ENCODE measurements around the gene CIDEB.

CIDEB gene

DNA sequence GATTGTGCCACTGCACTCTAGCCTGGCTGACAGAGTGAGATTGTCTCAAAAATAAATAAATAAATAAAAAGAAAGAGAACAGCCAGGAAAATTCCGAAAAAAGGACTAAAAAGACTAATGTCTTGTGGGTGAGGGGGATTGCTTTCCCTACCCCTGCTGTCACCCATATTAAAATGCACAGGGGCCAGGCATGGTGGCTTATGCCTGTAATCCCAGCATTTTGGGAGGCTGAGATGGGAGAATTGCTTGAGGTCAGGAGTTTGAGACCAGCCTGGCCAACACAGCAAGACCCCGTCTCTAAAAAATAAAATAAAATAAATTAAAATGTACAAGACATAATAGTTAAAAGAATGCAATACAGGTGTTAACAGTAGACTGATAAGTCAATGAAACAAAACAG is 14.3 kb downstream of the CIDEB start:
- Histone ChIP-seq H3K9me3 (ENCODE audit: control insufficient read depth in 5 of 5, low read length in 5 of 5) (no peaks in the 10 kb centered on the region), H3K4me3 (ENCODE audit: low read depth in 1 of 5, low read length in 5 of 5) (no peak overlapping the region), H3K27me3 (ENCODE audit: control insufficient read depth in 5 of 5, insufficient read depth in 4 of 5, low read length in 5 of 5) (no peaks in the 10 kb centered on the region), H3K4me1 (ENCODE audit: control insufficient read depth in 5 of 5, insufficient read depth in 5 of 5, low read length in 5 of 5) (peaks cover 3 to 16% (median 9%) of the 10 kb centered on the region in 5 donors), H3K27ac (ENCODE audit: low read depth, low read length) (no peak overlapping the region), H3K9ac (ENCODE audit: low read length in 5 of 5) (no peak overlapping the region), H3K36me3 (ENCODE audit: control insufficient read depth in 5 of 5, insufficient read depth in 5 of 5, low read length in 5 of 5) (peaks cover 0 to 55% (median 49%) of the 10 kb centered on the region in 5 donors)

DNA sequence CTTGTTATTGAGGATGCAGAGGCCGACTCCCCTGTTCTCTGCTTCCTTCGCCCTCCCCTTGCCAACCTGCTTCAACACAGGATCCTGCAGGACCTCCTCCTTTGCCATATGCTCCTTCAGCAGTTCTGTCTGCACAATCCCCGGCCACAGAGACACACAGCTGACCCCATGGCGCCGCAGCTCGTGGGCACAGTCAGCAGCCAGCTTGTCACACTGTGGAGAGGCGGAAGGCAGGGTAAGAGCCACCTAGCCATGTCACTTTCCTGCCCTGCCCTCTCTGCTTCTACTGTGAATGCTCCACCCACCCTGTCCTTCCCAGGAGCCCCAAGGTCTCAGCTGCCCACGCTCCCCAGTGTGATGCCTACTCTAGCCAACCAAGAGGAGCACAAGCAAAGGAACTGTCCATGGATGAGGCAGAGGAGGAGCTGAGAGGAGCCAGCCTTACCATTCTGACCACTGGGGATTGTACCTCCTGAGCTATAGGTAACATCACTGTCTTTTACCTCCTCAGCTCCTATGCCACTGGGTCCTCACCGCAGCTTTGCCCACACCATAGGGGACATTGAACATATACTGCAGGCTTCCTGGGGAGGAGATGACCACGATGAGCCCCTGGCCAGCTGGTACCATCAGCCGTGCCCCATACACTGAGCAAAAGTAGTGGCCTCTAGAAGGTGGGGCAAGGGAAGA is 15.5 kb downstream of the CIDEB start:
- peaks cover 3 to 10% (median 7%) of the 10 kb centered on the region in 5 donors for H3K4me1 ChIP-seq (ENCODE audit: control insufficient read depth in 5 of 5, insufficient read depth in 5 of 5, low read length in 5 of 5)
- H3K4me3 ChIP-seq (ENCODE audit: low read depth in 1 of 5, low read length in 5 of 5) = no peak overlapping the region
- H3K27ac ChIP-seq (ENCODE audit: low read depth, low read length) = no peak overlapping the region
- H3K36me3 ChIP-seq (ENCODE audit: control insufficient read depth in 5 of 5, insufficient read depth in 5 of 5, low read length in 5 of 5) = peaks cover 0 to 55% (median 49%) of the 10 kb centered on the region in 5 donors
- H3K9me3 ChIP-seq (ENCODE audit: control insufficient read depth in 5 of 5, low read length in 5 of 5) = no peaks in the 10 kb centered on the region
- no peak overlapping the region for H3K9ac ChIP-seq (ENCODE audit: low read length in 5 of 5)
- no peaks in the 10 kb centered on the region for H3K27me3 ChIP-seq (ENCODE audit: control insufficient read depth in 5 of 5, insufficient read depth in 4 of 5, low read length in 5 of 5)

DNA sequence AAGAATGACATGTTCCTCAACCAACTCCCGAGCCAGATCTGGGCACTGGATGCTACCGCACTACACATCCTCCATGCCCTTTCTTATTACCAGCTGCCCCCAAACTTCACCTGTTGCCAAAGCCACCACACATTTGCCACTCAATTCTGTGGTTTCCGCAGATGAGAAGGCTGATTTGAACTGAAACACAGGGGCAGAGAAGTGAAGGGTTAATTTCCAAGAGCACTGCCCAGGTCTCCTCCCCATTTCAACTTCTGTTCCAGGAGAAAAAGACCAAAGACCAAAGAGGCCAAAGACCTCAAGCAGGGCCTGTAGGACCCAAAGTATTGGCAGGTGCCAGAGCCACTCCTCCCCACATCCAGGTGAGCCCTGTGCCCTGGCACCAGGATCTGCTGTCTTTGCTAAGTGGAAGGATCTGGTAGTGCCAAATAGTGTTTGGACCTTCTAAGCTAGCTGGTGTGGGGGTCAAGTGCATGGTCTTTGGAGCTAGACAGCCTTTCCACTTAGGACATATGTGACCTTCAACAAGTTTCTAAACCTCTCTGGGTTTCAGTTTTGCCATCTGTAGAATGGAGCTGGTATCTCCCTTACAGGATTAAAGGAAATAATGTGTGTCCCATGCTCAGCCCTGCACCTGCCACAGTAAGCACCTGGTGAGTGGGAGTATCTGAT is 16.2 kb downstream of the CIDEB start:
- peaks cover 0 to 53% (median 49%) of the 10 kb centered on the region in 5 donors for H3K36me3 ChIP-seq (ENCODE audit: control insufficient read depth in 5 of 5, insufficient read depth in 5 of 5, low read length in 5 of 5)

DNA sequence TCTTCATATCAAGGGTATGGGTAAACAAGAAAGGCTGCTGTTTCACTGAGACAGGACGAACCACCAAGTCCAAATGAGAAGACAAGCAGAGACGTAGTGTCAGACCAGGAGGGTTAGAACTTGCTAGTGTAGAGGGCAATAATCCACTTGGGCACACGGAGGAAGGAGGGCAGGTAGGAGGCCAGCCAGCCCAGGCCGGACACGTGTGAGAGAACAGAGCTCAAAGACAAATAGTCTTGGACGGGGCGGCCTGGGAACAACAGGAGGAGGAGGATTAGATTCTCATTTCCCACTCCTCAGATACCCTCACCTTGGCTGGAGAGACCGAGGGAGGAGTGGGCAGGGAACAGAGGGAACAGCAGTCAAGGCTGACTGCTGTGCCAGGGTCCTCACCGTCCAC is 17.0 kb downstream of the CIDEB start:
- no peaks in the 10 kb centered on the region for H3K9me3 ChIP-seq (ENCODE audit: control insufficient read depth in 5 of 5, low read length in 5 of 5)
- H3K4me3 ChIP-seq (ENCODE audit: low read depth in 1 of 5, low read length in 5 of 5) = no peak overlapping the region
- no peak overlapping the region for H3K9ac ChIP-seq (ENCODE audit: low read length in 5 of 5)
- H3K27me3 ChIP-seq (ENCODE audit: control insufficient read depth in 5 of 5, insufficient read depth in 4 of 5, low read length in 5 of 5) = no peaks in the 10 kb centered on the region
- H3K27ac ChIP-seq (ENCODE audit: low read depth, low read length) = no peak overlapping the region
- no peaks in the 10 kb centered on the region for H3K4me1 ChIP-seq (ENCODE audit: control insufficient read depth in 5 of 5, insufficient read depth in 5 of 5, low read length in 5 of 5)
- peaks cover 0 to 45% (median 42%) of the 10 kb centered on the region in 5 donors for H3K36me3 ChIP-seq (ENCODE audit: control insufficient read depth in 5 of 5, insufficient read depth in 5 of 5, low read length in 5 of 5)

More for the DNA sequence above, 16.2 kb downstream of the CIDEB start:
- Histone ChIP-seq H3K4me1 (ENCODE audit: control insufficient read depth in 5 of 5, insufficient read depth in 5 of 5, low read length in 5 of 5) (peaks cover under 1 to 3% (median 3%) of the 10 kb centered on the region in 5 donors), H3K4me3 (ENCODE audit: low read depth in 1 of 5, low read length in 5 of 5) (no peak overlapping the region), H3K27ac (ENCODE audit: low read depth, low read length) (no peak overlapping the region), H3K9me3 (ENCODE audit: control insufficient read depth in 5 of 5, low read length in 5 of 5) (no peaks in the 10 kb centered on the region), H3K9ac (ENCODE audit: low read length in 5 of 5) (no peak overlapping the region), H3K27me3 (ENCODE audit: control insufficient read depth in 5 of 5, insufficient read depth in 4 of 5, low read length in 5 of 5) (no peaks in the 10 kb centered on the region)

DNA sequence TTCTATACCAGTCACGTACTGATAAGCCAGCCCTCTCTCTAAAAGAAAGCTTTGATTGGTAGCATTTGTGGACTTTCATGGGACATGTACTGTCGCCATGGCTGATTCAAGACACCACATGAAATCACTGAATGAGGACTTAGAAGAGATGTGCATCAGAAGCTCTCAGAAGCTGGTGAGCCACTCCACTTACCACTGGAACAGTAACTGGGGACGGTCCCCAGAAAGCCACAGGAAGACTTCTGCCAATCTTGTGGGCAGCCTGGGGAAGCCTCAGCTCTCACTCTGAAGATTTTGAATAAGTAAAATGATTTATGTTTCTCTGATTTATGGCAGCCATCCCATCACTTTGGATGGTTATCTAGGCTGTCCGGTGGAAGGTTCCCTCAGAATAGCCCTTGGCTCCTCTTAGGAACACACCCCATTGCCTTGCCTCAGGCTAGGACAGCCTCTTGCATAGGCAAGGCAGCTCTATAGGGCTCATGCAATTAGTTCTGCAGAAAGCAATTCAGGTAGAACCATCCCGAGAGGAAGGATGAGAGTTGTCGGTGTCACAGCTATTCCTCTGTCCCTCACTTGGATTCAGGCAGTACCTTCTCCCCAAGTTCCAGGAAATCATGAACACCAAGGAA is 18.0 kb downstream of the CIDEB start:
- H3K9ac ChIP-seq (ENCODE audit: low read length in 5 of 5) = no peak overlapping the region
- peaks cover 0 to 39% (median 36%) of the 10 kb centered on the region in 5 donors for H3K36me3 ChIP-seq (ENCODE audit: control insufficient read depth in 5 of 5, insufficient read depth in 5 of 5, low read length in 5 of 5)
- H3K4me1 ChIP-seq (ENCODE audit: control insufficient read depth in 5 of 5, insufficient read depth in 5 of 5, low read length in 5 of 5) = peaks cover 0 to 5% (median 1%) of the 10 kb centered on the region in 5 donors
- H3K9me3 ChIP-seq (ENCODE audit: control insufficient read depth in 5 of 5, low read length in 5 of 5) = no peaks in the 10 kb centered on the region
- H3K27me3 ChIP-seq (ENCODE audit: control insufficient read depth in 5 of 5, insufficient read depth in 4 of 5, low read length in 5 of 5) = no peaks in the 10 kb centered on the region
- H3K4me3 ChIP-seq (ENCODE audit: low read depth in 1 of 5, low read length in 5 of 5) = no peak overlapping the region
- H3K27ac ChIP-seq (ENCODE audit: low read depth, low read length) = no peak overlapping the region

DNA sequence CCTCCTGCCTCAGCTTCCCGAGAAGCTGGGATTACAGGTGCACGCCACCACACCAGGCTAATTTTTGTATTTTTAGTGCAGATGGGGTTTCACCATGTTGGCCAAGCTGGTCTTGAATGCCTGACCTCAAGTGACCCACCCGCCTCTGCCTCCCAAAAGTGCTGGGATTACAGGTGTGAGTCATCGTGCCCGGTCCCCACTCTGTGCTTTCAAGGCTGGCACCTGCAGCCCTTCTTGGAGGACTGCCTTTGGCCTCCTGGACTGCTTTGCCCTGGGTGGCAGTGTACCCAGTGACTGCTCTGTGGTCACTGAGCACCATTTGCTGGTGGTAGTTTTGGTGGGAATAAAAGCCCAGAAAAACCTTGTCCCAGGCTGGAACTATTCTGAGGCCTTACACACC is 20.8 kb downstream of the CIDEB start:
- Histone ChIP-seq H3K9ac (ENCODE audit: low read length in 5 of 5) (no peak overlapping the region), H3K27me3 (ENCODE audit: control insufficient read depth in 5 of 5, insufficient read depth in 4 of 5, low read length in 5 of 5) (no peaks in the 10 kb centered on the region), H3K9me3 (ENCODE audit: control insufficient read depth in 5 of 5, low read length in 5 of 5) (no peaks in the 10 kb centered on the region), H3K4me1 (ENCODE audit: control insufficient read depth in 5 of 5, insufficient read depth in 5 of 5, low read length in 5 of 5) (peaks cover 0 to 24% (median 21%) of the 10 kb centered on the region in 5 donors), H3K36me3 (ENCODE audit: control insufficient read depth in 5 of 5, insufficient read depth in 5 of 5, low read length in 5 of 5) (peaks cover 0 to 28% (median 28%) of the 10 kb centered on the region in 5 donors), H3K27ac (ENCODE audit: low read depth, low read length) (no peak overlapping the region), H3K4me3 (ENCODE audit: low read depth in 1 of 5, low read length in 5 of 5) (no peak overlapping the region)

DNA sequence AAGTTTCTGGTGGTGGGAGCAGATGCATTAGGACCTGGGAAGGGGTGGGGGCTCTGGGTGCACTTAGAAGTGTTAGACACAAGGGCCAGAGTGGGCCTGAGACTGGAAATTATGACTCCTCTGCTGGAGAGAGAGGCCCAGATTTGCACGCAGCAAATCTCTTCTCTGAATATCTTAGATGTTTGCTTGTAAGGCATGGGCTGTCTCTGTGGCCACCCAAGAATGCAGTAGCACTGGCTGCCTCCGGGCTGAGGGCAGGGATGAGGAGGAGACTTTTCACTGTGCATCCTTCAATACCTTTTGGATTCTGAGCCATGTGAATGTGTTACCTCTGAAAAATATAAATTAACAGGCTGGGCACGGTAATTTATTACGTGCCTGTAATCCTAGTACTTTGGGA is 22.4 kb downstream of the CIDEB start:
- Histone ChIP-seq H3K27ac (ENCODE audit: low read depth, low read length) (no peak overlapping the region), H3K4me1 (ENCODE audit: control insufficient read depth in 5 of 5, insufficient read depth in 5 of 5, low read length in 5 of 5) (peaks cover 3 to 37% (median 30%) of the 10 kb centered on the region in 5 donors), H3K27me3 (ENCODE audit: control insufficient read depth in 5 of 5, insufficient read depth in 4 of 5, low read length in 5 of 5) (no peaks in the 10 kb centered on the region), H3K36me3 (ENCODE audit: control insufficient read depth in 5 of 5, insufficient read depth in 5 of 5, low read length in 5 of 5) (peaks cover 0 to 12% (median 11%) of the 10 kb centered on the region in 5 donors), H3K4me3 (ENCODE audit: low read depth in 1 of 5, low read length in 5 of 5) (no peak overlapping the region), H3K9ac (ENCODE audit: low read length in 5 of 5) (no peak overlapping the region), H3K9me3 (ENCODE audit: control insufficient read depth in 5 of 5, low read length in 5 of 5) (no peaks in the 10 kb centered on the region)

DNA sequence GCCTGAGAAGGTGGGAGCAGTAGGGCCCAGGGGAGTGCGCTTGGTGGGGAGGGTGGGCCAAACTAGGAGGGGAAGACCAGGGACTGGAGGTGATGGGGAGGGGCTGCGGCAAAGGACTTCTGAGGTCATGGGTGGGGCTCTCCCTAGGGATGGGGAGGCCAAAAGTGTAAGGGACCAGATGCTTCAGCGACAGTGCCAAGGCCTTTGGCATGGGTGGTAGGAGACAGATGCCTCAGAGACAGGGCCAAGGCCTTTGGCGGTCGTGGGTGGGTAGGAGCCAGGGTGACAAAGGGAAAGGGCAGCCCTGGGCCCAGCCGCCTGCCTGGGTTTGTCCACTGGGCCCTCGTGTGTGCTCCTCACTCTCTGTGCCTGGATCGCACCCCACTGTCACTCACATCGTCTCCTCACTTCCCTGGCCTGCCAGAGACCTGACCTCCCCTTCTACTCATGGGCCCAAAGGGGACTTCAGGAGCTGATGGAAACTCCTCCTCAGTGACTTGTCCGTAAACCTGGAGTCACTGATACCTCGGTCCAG is 23.2 kb downstream of the CIDEB start:
- peaks cover 0 to 4% (median 3%) of the 10 kb centered on the region in 5 donors for H3K36me3 ChIP-seq (ENCODE audit: control insufficient read depth in 5 of 5, insufficient read depth in 5 of 5, low read length in 5 of 5)
- H3K9me3 ChIP-seq (ENCODE audit: control insufficient read depth in 5 of 5, low read length in 5 of 5) = no peaks in the 10 kb centered on the region
- H3K27ac ChIP-seq (ENCODE audit: low read depth, low read length) = no peak overlapping the region
- no peaks in the 10 kb centered on the region for H3K27me3 ChIP-seq (ENCODE audit: control insufficient read depth in 5 of 5, insufficient read depth in 4 of 5, low read length in 5 of 5)
- H3K4me3 ChIP-seq (ENCODE audit: low read depth in 1 of 5, low read length in 5 of 5) = no peak overlapping the region
- H3K4me1 ChIP-seq (ENCODE audit: control insufficient read depth in 5 of 5, insufficient read depth in 5 of 5, low read length in 5 of 5) = peaks cover 3 to 44% (median 34%) of the 10 kb centered on the region in 5 donors
- no peak overlapping the region for H3K9ac ChIP-seq (ENCODE audit: low read length in 5 of 5)

DNA sequence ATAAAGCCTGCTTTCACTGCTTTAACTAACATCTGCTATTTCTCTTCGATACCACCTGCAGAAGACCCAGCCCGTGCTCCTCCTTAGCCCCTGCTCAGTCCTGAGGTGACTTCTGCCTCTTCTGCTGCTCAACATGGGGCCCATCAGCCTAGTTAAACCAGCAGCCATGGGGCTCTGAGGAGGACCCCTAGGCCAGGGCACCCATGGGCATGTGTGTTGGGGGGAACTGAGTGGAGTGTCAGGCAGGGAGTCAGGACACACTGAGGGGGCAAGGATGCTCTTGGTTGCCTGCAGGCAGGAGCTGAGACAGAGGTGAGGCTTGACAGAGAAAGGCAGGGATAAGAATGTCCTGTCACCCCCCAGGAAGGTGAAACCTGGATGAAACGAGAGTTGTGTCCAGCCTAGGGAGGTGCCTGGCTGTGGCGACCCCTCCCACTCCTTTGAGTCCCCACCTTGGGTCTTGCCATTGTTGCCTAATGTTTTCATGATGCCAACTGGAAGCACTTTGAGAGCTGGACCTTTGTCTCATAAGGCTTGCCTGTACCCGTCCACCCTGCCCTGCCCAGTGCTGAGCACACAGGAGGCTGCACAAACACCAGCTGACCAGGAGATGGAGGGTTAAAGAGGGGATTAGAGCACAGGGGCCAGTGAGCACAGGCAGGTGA is 23.8 kb downstream of the CIDEB start:
- no peaks in the 10 kb centered on the region for H3K27me3 ChIP-seq (ENCODE audit: control insufficient read depth in 5 of 5, insufficient read depth in 4 of 5, low read length in 5 of 5)
- no peak overlapping the region for H3K9ac ChIP-seq (ENCODE audit: low read length in 5 of 5)
- H3K4me1 ChIP-seq (ENCODE audit: control insufficient read depth in 5 of 5, insufficient read depth in 5 of 5, low read length in 5 of 5) = peaks cover 3 to 51% (median 41%) of the 10 kb centered on the region in 5 donors
- H3K27ac ChIP-seq (ENCODE audit: low read depth, low read length) = no peak overlapping the region
- H3K4me3 ChIP-seq (ENCODE audit: low read depth in 1 of 5, low read length in 5 of 5) = no peak overlapping the region
- H3K9me3 ChIP-seq (ENCODE audit: control insufficient read depth in 5 of 5, low read length in 5 of 5) = no peaks in the 10 kb centered on the region
- no peaks in the 10 kb centered on the region for H3K36me3 ChIP-seq (ENCODE audit: control insufficient read depth in 5 of 5, insufficient read depth in 5 of 5, low read length in 5 of 5)

Measured in subcutaneous abdominal adipose tissue (tissue), 5 donors.